CD4-positive, alpha-beta T cell treated with Interleukin-12 subunit alpha and Interleukin-12 subunit beta, for 1 hour (primary cell): ENCODE measurements around the gene TIMELESS.
"Not testable (repeated sequence)": the region's sequence is repeated elsewhere in the genome, so short reads cannot be mapped to it uniquely, and the experiment has no call there.

Source experiments
- DNase-seq: peaks from one replicate; pipeline ENCODE4 v3.0.0-alpha.2; 2020

TIMELESS gene

GRCh38 chr12:56401125-56401524, 48.1 kb downstream of the TIMELESS start:
- not testable (repeated sequence) for DNase-seq

- DNase-seq, result not testable (repeated sequence)
These were observed 49.8 kb downstream of the TIMELESS start for GRCh38 chr12:56399466-56399865.

DNA sequence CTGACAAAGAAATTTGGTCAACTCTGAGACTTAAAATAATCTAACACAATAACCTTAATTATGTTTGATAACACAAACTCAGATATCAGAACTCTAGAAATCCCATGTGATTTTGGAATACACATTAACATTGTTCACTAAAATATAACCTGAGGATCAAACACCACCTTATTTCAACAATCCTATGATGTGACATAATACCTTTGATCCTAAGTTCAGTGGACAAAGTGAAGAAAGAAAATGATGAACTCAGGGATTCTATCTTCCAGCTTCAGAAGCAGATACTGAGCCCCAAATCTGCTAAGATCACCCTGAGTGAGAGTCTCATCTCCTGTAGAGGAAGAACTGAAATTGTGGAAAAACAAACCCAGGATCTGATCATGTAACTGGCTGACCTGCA, 50.9 kb downstream of the TIMELESS start:
- no peak for DNase-seq

GRCh38 chr12:56392331-56392730, 56.9 kb downstream of the TIMELESS start:
- no peak for DNase-seq

DNA sequence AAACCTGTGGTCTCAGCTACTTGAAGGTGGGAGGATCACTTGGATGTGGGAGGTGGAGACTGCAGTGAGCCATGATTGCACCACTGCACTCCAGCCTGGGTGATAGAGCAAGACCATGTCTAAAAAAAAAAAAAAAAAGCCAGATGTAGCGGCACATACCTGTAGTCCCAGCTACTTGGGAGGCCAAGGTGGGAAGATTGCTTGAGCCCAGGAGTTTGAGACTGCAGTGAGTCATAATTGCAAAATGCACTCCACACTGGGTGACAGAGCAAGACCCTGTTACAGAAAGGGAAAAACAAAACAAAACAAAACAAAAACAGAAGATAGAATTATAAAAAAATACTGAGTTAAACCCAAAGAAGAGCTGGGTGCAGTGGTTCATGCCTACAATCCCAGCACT, 57.5 kb downstream of the TIMELESS start:
- DNase-seq, result no peak

GRCh38 chr12:56389412-56389811, 59.8 kb downstream of the TIMELESS start:
- no peak for DNase-seq

GRCh38 chr12:56387152-56387736, 62.0 kb downstream of the TIMELESS start:
- no peak for DNase-seq

GRCh38 chr12:56385873-56386272, 63.4 kb downstream of the TIMELESS start:
- no peak for DNase-seq

GRCh38 chr12:56382611-56383010, 66.6 kb downstream of the TIMELESS start:
- no peak for DNase-seq

GRCh38 chr12:56377989-56378316, 71.3 kb downstream of the TIMELESS start:
- DNase-seq, result no peak

- DNase-seq, result no peak
These were observed 71.8 kb downstream of the TIMELESS start for GRCh38 chr12:56377310-56377988.

DNA sequence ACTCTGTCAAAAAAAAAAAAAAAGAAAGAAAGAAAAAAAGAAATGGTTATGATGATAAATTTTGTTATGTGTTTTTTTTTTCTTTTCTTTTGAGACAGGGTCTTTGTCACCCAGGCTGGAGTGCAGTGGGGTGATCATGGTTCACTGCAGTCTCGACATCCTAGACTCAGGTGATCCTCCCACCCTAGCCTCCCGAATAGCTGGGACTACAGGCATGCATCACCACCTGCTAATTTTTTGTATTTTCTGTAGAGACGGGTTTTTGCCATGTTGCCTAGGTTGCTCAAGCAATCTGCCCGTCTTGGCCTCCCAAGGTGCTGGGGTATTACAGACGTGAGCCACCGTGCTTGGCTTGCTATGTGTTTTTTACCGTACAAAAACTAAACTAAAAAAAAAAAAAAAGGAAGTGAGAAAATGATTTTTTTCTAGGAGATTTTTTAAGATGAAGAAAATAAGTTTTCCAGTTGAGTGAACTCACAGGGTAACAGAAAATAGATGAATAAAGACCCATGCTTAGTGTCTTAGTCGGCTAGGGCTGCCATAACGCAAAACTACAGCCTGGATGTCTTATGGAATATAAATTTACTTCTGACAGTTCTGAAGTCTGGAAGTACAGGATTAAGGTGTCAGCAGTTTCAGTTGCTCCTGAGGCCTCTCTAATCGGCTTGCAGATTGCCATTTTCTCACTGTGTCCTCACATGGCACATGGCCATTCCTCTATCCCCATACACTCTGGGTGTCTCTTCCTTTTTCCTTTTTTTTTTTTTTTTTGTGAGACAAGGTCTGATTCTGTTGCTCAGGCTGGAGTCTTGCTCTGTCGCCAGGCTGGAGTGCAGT, 73.4 kb downstream of the TIMELESS start:
- DNase-seq, result no peak

DNA sequence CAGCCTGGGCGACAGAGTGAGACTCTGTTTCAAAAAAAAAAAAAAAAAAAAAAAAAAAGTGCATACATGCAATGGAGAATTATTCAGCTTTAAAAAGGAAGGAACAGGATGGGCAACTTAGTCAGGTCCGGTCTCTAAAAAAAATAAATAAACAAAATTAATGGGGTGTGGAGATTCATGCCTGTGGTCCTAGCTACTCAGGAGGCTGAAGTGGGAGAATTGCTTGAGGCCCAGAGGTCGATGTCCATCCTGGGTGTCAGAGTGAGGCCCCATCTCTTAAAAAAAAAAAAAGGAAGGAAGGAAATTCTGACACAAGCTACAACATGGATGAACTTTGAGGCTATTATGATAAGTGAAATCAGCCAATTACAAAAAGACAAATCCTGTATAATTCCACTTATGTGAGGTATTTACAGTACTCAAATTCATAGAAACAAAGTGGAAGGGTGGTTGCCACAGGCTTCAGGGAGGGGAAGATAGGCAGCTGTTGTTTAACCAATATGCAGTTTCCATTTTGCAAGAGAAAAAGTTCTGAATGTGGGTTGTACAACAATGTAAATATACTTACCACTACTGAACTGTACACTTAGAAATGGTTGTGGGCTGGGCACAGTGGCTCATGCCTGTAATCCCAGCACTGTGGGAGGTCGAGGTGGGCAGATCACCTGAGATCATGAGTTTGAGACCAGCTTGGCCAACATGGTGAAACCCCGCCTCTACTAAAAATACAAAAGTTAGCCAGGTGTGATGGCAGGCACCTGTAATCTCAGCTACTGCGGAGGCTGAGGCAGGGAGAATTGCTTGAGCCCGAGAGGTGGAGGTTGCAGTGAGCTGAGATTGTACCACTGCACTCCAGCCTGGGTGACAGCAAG, 74.3 kb downstream of the TIMELESS start:
- no peak for DNase-seq

GRCh38 chr12:56373515-56373914, 75.7 kb downstream of the TIMELESS start:
- no peak for DNase-seq

- no peak for DNase-seq
These were observed 82.3 kb downstream of the TIMELESS start for GRCh38 chr12:56366948-56367347.
